GM21381 (cell line): Measurements from ENCODE around the gene CDK6.

ENCODE experiments used
- ATAC-seq: cut with Tn5 transposase; IDR thresholded peaks from one replicate; pipeline ENCODE4 v1.9.1; 2021; ENCODE audit warnings: mild to moderate bottlenecking, moderate library complexity; ENCODE audit not compliant: unreplicated experiment

CDK6 gene

DNA sequence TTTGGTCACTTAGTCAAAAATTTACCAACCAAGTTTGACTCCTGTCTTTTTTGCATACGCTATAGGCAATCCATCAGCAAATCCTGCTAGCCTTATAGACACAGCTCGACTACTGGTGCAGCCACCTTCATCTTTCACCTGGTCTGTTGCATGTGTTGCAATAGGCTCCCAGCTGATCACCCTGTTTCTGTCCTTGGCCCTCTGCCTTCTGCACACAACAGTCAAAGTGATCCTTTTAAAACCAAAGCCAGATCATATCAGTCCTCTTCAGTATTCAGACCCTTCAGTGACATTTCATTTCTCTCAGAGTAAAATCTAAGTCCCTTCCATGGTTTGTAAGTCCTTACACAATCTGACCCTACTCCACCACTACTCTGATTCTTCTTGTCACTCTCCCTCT lies 10.9 kb upstream of the CDK6 start:
- ATAC-seq = no peak

DNA sequence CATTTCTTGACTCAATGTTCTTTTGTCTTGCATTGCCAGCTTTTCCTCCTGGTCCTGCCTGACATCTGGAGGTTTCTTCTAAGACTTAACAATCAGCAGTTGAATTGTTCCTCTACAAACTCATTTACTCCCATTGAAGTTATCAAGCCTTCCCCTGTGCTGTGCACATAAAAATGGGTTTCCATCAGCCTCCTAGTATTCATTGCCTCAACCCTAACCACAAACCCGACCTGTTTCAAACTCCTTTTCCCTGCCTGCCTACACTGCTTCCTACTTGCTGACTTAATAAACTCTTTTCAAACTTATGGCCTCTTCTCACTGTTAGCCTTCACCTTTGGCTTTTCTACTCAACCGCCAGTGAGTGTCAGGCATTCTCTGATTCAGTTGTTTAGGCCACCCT lies 9.4 kb upstream of the CDK6 start:
- no peak for ATAC-seq

DNA sequence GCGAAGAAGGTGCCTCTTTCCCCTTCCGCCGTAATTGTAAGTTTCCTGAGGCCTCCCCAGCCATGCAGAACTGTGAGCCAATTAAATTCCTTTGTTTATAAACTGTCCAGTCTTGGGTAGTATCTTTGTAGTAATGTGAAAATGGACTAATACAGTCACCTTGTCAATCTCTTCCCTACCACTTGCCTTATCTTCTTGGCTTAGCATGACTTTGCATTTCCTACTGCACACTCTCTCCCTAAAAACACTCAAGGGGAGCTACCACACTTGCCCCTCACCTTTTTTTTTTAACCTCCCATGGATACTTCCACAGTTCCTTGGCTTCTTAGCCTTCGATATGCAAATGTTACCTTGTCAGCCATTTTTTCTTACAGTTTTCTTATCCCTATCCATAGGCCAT lies 7.4 kb upstream of the CDK6 start:
- no peak for ATAC-seq

DNA sequence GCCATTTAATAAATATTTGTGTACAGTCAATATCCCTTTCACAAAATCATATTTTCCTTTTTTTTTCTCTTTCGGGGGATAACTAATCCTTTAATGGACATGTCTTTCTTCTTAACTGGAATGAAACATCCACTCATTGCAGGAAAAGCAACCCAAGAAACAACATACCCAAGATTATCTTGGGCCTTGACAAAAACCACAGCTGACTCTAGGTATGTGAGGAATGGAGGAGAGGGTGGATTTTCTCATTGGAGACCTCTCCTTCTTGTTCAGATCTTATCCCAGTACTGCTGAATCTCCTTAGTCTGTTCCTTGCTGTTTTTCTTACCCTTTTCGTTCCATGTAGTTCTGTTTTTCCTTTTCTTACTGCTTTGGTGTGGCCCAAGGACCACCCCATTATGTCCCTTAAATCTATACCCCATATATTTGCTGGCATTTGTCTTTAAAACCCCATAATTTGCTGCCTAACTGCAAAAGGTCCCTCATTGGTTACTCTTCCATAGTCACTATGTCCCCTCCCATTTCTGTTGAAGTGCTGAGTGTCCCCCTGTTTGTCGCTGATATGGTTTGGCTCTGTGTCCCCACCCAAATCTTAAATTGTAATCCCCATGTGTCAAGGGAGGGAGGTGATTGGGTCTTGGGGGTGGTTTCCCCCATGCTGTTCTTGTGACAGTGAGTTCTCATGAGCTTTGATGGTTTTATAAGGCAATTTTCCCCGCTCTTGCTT lies 6.8 kb upstream of the CDK6 start:
- no peak for ATAC-seq

DNA sequence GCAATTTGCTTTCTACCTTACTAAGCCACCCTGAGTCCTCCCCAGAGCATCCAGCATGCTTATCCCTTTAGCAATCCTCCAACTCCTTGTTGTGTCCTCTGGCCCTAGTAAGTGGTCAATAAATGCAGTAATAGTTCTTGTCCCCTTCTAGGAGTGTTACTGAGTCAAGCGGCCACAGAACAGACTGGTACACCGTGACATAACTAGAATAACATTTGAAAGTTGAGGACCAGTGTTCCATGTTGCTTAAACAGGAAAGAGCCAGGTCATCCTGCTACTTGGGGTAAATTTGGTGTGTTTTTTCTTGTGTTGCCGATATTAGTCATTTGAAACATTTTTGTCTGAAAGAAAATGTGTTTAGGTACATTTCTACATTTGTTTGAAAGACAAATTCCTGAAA lies 4.8 kb upstream of the CDK6 start:
- ATAC-seq = no peak

DNA sequence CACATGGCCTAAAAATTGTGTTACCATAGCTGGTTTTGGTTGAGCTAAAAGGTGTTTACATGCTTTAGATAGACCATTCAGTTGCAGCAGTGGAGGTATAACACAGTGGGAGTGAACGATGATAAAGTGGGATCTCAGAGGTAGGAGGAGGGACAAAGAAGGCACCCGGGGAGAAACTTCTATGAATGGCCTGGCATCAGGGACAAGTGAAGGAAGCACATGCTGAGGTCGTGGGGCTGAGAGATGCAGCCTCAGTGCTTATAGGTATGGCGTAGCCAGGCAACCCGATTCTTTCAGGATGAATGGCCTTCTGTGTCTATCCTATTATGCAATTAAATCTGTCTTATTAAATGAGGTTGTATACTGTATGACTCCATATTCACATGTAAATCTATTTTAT lies 3.9 kb upstream of the CDK6 start:
- no peak for ATAC-seq

DNA sequence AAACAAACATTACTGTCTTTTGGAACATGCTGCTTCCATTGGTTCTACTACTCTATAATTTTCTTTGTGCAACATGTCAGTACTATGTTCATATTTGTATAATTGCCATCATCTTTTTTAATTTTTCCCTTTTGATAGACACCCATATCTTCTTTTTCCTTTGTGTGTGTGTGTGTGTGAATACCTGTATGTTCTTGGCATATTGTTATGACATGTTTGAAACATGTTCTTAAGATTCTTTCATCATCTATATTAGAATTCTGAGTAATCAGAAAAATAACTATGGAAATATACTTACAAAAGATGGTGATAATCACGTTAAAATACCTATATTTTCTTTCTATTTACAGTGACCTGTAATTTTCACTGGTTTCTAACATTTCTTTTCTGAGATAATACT lies 3.5 kb upstream of the CDK6 start:
- no peak for ATAC-seq

DNA sequence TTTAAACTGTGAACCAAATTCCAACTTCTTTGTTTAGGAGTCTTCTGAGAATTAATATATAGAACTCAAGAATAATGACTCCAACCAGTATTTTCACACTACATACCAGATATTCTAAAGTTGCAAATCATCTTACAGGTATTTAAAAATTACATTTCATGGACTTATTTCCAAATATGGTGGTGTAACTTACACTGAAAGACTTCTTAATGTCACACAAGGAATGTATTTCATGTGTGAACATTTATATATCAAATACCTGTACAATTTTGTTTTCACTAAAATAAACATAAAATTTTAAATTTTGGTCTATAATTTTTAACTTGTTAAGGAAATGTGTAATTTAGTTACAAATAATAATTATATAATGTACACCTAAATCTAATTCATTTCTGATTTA lies 2.6 kb upstream of the CDK6 start:
- no peak for ATAC-seq

DNA sequence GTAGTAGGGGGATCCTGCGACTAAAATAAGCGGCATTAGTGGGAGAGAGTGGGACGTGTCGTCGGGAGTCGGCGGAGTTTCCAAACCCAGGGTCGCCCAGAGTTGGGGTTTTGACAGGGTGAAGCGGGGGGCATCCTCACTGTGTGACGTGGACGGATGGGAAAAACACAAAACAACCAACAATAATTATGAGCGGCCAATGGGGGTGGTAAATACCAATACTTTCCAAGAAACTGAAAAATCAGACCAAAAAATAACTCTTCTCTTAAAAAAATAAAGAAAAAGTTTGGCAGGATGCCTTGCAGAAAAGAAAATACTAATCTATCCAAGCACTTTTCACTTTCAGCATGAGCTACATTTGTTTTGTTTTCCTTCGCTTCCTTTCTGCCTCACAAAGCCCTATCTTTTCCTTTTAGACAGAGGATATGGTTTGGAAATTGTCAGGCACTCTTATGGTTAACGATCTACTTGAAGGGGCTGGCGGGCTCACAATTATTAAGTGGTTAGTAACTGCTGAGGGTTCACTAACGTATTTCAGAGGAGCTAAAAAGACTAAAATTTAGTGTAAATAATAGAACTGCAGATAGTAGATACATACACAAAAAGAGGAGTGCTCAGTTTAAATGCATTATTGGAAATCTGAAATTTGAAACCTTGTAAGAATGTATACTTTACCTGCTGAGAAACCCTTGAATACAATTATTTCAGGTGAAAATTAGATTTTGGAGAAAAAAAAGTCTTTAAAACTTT lies 802 bp upstream of the CDK6 start:
- no peak for ATAC-seq

DNA sequence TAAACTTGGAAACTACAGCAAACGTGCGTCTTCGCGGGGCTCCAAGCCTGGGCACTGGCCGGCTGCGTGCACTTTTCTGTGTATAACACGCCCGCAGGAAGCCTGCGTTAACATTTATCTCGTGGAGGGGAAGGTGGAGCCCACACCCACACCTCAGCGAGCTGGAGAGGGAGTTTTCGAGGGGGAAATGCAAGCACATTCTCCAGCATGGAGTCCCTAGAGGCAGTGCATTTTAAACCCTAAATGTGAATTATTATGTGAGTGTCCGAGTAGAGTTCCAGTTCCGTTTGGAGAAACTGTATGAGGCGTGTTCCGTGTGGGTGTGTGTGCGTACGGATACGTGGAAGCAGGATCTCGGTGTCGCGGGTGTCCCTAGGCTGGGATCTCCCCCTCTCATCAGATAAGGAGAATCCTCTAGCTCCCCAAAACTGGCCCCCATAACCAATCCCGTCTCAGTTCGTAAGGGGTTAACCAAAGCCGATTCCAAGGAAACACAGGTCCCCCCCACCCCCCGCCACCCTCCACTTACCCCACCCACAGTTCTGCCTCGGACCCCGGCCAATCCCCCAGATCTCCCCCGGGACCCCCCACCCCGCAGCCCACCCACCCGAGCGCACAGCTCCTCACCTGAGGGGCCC lies 403 bp downstream of the CDK6 start:
- no peak for ATAC-seq

DNA sequence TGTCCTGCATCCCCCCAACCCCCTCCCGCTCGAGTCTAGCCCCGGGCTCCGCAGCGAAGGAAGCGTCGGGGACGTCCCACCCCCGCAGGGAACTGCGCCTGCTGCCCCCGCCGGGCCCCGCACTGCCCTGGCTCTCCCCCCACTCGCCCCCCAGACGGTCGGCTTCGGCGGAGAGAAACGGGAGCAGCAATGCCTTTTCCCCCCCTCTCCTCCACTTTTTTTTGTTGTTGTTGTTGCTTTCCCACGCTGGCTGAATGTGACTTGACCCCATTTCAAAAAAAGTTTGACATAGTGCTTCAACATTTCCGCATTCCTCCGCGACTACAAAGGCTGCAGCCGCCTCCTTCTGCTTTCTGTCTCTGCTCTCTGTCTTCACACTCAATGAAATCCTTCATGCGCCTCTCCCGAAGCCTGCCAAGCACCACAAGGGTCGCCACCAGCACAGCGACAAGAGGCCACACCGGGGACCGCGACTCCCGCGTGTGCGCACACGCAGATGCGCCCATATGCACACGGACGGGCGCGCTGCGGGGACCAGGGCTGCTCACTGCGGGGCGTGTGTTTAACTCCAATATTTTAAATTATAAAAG lies 1.0 kb downstream of the CDK6 start:
- ATAC-seq = no peak

DNA sequence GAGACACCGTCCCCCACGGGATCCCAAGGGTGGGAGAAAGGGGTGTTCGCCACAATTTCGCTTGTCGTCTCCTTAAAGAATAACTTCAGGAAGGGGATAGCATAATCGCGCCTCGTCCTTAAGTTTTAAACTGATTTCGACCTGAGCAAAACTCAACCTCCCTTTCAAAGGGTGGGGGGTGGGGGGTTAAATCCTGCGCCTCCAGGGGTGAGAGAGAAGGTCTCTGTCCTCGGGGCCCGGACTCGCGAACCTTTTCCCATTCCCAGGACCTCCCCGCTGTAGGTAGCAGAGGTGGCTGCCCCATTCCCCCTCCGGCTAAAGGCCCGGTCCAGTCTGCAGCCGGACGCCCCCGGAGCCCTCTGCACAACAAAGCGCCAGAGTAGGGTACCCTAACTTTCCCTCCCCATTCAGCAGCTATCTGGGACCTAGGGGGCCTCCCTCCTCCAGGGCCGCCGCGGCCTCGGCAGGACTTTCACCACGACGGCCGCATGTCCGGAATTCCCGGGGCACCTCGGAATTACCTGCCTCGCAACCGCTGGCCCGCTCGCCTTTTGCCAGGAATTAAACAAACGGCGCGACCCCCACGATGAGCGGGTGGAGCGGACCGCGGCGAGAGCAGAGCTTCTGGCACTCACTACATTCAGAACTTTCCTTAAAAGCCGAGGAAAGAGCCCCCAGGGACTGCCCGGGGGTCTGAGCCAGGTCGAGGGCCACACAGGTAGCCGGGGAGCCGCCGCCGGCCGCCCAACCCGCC lies 1.7 kb downstream of the CDK6 start:
- ATAC-seq = no peak

DNA sequence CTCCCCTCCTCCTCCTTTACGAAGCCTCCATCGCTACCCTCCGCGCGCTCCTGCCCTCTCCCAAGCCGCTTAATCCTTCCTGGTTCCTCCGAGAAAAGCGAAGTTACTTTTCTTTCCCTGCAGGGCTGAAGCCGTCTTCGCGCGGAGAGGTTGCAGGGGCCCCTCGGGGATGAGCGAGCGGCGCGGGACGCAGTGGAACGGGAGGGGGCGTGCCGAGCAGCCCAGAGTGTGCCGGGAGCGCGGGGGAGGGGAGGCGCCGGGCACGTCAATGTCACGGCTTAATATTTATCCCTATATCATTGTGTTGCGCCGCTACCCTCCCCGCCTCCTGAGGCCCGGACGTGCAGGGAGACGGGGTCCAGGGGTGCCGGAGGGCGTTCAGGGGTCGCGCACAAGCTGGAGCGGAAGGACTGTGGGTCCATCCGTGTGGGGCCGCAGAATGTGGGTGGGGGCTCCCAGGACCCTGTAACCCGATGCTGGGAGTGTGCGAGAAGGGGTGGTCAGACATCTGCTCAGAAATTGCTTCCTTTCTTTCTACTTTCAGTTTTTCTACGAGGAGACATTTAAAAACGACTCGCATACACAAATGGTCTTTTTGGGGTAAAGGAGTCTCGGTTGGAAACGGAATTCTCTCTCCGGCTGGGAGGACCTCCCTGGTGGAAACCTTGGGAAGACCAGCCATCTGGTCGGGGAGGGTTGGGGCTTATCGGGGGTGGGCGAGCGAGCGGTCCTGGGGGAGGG lies 2.4 kb downstream of the CDK6 start:
- peak; percentile 46 for ATAC-seq

DNA sequence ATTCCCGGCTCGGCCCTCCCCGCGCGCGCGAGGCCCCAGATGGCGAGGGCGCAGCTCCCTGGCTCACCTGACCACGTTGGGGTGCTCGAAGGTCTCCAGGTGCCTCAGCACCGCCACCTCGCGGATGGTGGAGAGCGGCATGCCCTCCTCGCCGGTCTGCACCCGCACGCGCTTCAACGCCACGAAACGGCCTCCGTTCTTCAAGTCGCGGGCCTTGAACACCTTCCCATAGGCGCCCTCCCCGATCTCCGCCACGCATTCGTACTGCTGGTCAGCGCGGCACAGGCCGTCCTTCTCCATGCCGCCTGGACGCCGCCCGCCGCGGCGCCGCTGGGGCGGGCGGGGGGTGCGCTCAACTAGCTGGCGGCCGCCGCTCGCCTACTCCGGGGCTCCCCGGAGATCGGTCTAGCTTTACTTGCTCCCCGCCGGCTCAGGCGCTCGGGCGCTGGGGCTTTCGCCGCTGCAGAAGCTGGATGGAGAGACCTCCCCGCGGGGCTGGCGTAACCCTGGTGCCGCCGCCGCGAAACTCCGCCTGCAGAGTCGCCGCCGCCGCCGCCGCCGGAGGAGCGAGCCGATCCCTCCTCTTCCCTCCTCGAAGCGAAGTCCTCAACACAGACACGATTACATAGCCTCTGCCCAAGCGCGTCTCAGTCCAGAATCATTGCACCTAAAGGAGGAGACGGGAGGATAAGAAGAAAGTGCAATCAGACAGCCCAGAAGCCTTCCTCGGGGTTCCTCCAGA lies 3.2 kb downstream of the CDK6 start:
- peak; percentile 51 for ATAC-seq

DNA sequence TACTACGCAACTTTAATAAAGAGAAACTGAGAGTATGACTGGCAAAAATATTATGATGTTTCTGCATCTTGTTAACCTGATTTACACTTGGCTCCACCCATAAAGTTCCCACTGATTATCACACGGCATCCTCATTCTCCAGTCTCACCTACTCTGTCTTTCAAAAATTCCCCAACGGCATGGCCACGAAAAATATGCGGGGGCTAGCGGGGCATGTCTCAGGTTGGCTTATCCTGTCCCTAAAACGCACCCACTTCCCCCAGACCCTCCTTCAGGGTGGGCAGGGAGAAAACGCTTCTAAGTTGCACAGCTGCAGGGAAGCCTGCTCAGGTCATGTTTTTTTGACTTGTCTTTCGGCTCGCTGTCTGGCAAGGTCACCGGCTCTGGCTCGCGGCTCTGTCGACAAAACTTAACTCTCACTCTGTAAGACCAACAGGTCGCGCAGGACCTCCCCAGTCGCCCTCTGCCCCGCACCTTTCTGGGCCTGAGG lies 3.8 kb downstream of the CDK6 start:
- ATAC-seq = peak; percentile 0

DNA sequence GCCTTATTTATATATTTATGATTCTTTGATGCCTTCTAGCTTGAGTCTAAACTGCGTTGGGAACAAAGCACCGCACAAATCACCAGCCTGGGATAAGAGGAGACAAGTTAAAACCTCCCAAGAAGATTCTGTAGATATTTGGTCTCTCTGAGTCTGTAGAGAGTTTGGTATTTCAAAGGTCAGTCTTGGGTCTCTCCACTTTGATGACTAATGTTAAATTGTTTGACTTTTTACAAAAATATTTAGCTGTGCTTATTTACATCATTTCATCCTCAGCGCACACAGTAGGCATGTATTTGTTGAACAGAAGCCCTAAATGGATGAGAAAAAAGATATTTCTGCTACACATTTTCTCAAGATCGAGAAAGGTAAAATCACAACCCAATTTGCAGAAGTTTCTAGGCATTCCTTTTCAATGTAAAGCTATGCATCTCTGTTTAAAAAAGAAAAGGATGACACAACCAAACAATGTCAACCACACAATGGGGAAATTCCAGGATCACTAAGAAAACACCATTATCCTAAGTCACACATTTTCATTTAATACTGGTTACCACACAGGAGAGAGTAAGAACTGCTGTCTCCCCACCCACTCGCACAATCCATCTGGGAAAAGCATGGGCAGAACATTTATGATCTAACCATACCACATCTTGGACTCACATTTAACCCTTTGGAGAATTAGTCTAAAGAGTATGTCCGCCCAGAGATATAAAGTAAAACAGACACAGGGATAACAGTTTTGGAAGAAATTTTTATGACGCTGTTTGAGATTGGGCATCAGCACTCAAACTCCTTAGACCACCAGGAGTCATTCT lies 4.4 kb downstream of the CDK6 start:
- no peak for ATAC-seq

DNA sequence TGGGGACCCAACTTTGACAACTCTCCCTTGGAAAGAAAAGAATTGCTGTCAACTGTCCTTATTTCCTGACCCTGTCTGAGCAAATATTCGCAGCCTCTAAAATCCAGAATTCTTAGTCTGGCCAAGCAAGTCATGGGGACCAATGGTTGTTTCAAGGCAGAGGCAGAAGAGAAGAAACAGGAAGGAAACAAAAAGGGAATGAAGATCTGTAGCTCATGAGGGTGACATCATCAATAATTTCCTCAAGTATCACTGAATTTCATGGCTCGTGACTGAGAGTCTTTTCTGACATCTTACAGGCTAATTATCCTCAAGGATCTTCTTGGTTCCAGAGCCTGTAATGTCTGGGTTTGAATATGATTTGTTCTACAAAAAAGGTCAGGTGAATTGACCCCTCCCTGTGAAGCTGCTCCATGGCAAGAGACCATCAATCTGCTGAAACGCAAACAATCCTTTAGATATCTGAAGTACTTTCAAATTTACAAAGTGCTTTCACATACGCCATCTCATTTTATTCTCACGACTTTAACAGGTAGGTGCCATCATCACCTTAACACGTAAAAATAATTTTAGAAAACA lies 5.8 kb downstream of the CDK6 start:
- no peak for ATAC-seq

DNA sequence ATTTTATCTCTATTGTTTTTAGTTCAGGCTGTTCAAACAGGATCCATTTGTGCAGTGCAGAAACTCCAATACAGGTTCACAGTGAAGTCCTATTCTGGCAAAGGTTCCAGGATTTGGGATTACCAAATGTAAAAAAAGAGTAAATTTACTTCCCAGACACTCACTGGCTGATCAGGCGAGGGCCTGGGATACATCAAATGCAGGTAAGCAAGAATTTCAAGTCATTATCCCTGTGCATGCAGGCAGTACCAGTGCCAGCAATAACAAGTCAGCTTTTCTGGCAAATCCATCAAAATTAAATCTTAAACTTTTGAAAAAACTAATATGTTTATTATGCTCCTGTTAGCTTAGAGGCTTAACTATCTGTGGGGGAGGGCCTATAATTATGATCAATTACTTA lies 6.3 kb downstream of the CDK6 start:
- no peak for ATAC-seq
